ENCODE measurements around the gene IGFN1.

IGFN1 gene

DNA sequence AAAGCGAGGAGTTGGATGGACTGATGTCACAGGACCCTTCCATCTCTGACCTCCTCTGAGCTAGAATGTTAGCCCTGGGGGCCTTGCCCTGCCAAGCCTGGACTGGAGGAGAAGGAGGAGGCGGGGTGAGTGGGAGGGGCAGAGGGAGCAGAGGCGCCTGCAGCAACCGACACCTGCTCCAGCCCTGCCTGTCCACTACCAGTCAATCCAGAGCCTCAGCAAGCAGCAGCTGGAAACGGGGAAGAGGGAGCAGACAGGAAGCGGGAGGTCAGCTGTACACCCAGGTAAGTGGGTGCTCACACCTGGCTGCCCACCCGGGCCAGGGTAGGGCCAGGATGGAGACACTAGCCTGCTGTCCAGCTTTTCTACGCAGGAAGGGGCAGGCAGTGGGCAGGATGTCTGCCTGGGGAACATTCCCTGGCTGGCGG is at the start of gene IGFN1:
Gene IGFN1, plus strand, starts transcription at position 201 of the 428 bp plus-strand sequence. CDS start 2,470 bp downstream, outside the sequence.
- no peak within 1 kb of the TSS for H3K4me3 ChIP-seq (ENCODE audit: low read depth, low read length)
- peaks cover 4% of the 10 kb centered on the region; the same call in 1 of the 2 replicates for H3K4me1 ChIP-seq (ENCODE audit: control insufficient read depth, insufficient read depth, low read length)
- no peak within 1 kb of the TSS for H3K27ac ChIP-seq (ENCODE audit: low read depth, low read length)
- H3K9ac ChIP-seq (ENCODE audit: low read length) = no peak within 1 kb of the TSS
- H3K36me3 ChIP-seq (ENCODE audit: control insufficient read depth, insufficient read depth, low read length) = no peaks in the 10 kb centered on the region
- no peaks in the 10 kb centered on the region for H3K9me3 ChIP-seq (ENCODE audit: control insufficient read depth, insufficient read depth, low read depth, low read length)
- peaks cover 16% of the 10 kb centered on the region; the same call in 1 of the 2 replicates for H3K27me3 ChIP-seq (ENCODE audit: control insufficient read depth, insufficient read depth, low read length)

DNA sequence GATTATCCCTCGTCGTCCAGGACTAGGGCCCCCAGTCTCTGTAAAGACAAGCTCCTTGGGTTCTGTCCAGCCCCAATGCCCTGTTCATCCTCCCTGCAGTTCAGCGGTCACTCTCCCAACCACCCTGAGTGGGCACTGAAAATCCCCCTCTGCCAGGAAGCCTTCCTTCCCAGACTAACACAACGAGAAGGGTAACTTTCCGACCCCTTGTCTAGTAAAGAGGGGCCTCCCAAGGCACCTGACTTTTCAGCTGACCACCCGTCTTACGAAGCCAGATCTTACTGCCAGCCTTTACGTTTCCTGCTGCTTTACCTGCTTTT is 49.7 kb upstream of the IGFN1 start:
- H3K36me3 ChIP-seq (ENCODE audit: control insufficient read depth, insufficient read depth, low read length) = peaks cover 98% of the 10 kb centered on the region
- no peaks in the 10 kb centered on the region for H3K4me1 ChIP-seq (ENCODE audit: control insufficient read depth, insufficient read depth, low read length)
- H3K9me3 ChIP-seq (ENCODE audit: control insufficient read depth, insufficient read depth, low read depth, low read length) = no peaks in the 10 kb centered on the region
- no peak overlapping the region for H3K27ac ChIP-seq (ENCODE audit: low read depth, low read length)
- no peak overlapping the region for H3K4me3 ChIP-seq (ENCODE audit: low read depth, low read length)
- H3K27me3 ChIP-seq (ENCODE audit: control insufficient read depth, insufficient read depth, low read length) = no peaks in the 10 kb centered on the region
- no peak overlapping the region for H3K9ac ChIP-seq (ENCODE audit: low read length)

DNA sequence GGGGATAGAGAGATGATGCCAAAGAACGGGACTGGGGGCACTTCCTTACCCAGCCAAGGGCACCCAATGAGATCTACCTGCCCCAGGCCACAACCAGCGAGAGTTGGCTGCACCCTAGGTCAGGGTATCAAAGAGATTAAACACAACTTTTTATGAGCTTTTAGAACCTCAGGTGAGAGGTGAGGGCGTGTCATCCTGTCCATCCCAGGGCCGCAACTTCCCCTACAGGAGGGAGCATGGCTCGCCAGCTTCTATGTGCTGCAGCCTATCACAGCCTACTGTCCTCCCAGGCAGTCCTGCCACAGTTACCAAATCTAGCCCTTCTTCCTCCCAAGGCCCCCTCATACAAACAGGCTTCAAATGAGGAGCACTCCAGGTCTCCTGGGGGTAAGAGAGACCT is 49.2 kb upstream of the IGFN1 start:
- H3K27me3 ChIP-seq (ENCODE audit: control insufficient read depth, insufficient read depth, low read length) = no peaks in the 10 kb centered on the region
- H3K36me3 ChIP-seq (ENCODE audit: control insufficient read depth, insufficient read depth, low read length) = peaks cover 98% of the 10 kb centered on the region
- H3K4me1 ChIP-seq (ENCODE audit: control insufficient read depth, insufficient read depth, low read length) = no peaks in the 10 kb centered on the region

DNA sequence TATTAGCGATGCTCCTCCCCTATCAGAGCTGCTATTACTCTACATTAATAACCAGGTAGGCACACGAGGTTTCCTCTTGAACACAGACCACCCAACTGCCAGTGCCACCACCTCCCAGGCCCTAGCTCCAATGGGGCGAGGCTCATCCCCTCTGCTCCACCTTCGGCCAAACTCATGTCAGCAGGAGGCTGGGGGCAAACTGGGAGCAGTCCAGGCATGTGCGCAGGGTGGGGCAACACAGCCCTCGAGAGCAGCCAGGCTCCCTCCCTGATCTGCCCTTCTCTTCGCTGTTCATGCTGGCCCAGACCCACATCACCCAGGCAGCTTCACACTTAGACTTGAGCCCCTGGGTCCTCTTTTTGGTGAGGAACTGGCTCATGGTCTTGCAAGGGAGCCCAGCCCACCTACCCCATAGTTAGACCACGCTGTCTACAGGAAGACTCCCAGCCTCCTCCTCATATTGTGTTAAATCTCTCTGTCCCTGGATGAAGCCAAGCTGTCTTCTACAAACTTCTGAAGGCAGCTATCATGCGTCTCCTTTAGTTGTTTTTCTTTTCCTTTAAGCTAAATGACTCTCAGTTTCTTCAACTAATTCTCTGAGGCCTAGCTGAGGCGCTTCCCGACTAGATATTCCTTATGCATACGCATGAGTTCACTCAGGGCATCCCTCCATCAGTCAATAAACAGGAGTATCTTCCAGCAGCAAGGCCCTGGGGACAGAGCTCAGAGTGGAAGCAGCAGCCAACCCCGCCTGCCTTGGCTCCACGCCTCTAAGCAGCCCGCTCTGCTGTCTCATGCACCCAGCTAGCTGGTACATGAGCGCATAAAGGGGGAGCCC is 48.4 kb upstream of the IGFN1 start:
- Histone ChIP-seq H3K9ac (ENCODE audit: low read length) (no peak overlapping the region), H3K27ac (ENCODE audit: low read depth, low read length) (no peak overlapping the region; the same call in 1 of the 2 replicates), H3K4me1 (ENCODE audit: control insufficient read depth, insufficient read depth, low read length) (no peaks in the 10 kb centered on the region), H3K4me3 (ENCODE audit: low read depth, low read length) (no peak overlapping the region), H3K36me3 (ENCODE audit: control insufficient read depth, insufficient read depth, low read length) (peaks cover 99% of the 10 kb centered on the region), H3K9me3 (ENCODE audit: control insufficient read depth, insufficient read depth, low read depth, low read length) (no peaks in the 10 kb centered on the region), H3K27me3 (ENCODE audit: control insufficient read depth, insufficient read depth, low read length) (no peaks in the 10 kb centered on the region)

More for the DNA sequence above, 49.2 kb upstream of the IGFN1 start:
- no peaks in the 10 kb centered on the region for H3K9me3 ChIP-seq (ENCODE audit: control insufficient read depth, insufficient read depth, low read depth, low read length)
- H3K27ac ChIP-seq (ENCODE audit: low read depth, low read length) = no peak overlapping the region
- no peak overlapping the region for H3K4me3 ChIP-seq (ENCODE audit: low read depth, low read length)
- no peak overlapping the region for H3K9ac ChIP-seq (ENCODE audit: low read length)

DNA sequence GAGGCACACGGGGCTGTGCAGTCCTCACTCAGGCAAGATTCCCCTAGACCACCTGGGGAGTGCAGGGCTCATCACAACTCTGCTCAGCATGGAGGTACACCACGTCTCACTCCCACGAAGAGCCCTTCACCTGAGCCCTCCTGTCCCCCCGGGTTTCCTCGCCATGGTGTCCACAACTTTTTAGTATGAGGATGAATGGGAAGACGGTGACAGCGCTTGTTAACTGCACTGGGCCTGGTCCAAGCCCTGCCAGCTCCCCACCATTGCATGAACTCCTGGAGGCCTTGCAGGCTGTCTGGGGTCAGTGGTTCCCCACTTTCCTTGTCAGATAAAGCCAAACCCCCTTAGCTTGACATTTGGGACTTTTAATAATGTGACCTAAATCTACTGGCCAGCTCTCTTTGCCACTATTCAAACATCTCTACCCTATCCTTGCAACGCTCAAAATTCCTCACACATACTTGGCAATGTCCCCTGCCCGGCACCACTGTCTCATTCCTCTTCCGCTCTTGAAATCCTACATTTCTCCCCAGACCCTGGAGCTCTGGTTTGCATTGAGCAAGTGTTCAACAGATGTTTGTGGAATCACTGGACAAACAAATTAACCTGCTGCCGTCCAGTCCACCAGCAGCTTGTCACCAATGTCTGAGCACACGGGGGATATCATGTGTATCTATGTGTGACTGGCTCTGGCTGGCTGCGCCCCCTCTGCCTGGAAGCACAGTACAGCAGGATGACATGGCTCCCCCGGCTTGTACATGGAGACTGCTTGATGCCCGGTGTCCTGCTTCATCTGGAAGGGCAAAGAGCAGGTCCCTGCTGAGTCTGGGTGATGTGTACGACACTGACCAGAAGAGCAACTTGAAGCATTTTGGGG is 47.5 kb upstream of the IGFN1 start:
- Histone ChIP-seq H3K27me3 (ENCODE audit: control insufficient read depth, insufficient read depth, low read length) (no peaks in the 10 kb centered on the region), H3K36me3 (ENCODE audit: control insufficient read depth, insufficient read depth, low read length) (peaks cover 100% of the 10 kb centered on the region), H3K9ac (ENCODE audit: low read length) (no peak overlapping the region), H3K27ac (ENCODE audit: low read depth, low read length) (no peak overlapping the region), H3K9me3 (ENCODE audit: control insufficient read depth, insufficient read depth, low read depth, low read length) (no peaks in the 10 kb centered on the region), H3K4me1 (ENCODE audit: control insufficient read depth, insufficient read depth, low read length) (no peaks in the 10 kb centered on the region), H3K4me3 (ENCODE audit: low read depth, low read length) (no peak overlapping the region)

DNA sequence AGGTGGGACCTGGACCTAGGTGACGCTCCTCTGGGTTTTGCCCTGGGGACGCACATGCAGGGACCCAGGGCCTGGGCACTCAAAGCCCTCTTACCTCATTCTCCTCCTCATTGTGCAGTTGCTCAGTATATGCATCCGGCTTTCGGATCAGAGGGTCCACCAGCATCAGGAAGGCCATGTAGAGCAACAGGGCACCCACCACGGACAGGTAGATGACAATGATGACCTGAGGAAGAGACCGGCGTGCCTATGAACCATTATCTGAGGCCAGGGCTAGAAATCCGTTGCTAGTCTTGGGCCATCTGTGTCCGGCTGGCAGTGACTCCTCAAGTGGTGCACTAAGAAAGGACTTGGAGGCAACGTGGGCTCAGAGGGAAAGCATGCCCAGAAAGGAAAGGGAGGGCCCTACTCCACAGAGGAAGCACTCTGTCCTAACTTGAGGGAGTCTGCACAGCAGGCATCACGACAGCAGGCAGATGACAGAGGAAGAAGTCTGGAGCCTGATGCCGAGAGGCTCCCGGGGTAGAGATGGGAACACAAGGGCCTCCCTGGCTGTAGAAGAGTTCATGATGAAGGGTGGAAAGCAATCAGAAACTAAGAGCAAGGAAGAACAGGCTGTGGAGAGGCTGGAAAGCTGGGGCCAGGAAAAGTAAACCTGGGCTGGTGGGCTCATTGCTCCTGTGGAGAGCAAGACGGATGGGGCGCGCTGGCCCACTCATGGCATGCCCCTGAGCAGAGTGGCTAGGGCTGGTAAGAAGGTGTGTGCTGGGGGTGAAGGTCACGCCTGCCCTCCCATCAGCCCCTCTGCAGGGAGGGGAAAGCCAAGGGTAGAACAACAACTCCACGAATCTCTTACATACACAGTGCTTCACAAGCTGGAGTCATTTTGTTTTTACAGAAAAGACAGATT is 46.6 kb upstream of the IGFN1 start:
- Histone ChIP-seq H3K27me3 (ENCODE audit: control insufficient read depth, insufficient read depth, low read length) (no peaks in the 10 kb centered on the region), H3K9ac (ENCODE audit: low read length) (no peak overlapping the region), H3K9me3 (ENCODE audit: control insufficient read depth, insufficient read depth, low read depth, low read length) (no peaks in the 10 kb centered on the region), H3K27ac (ENCODE audit: low read depth, low read length) (no peak overlapping the region), H3K4me3 (ENCODE audit: low read depth, low read length) (no peak overlapping the region), H3K4me1 (ENCODE audit: control insufficient read depth, insufficient read depth, low read length) (no peaks in the 10 kb centered on the region), H3K36me3 (ENCODE audit: control insufficient read depth, insufficient read depth, low read length) (peaks cover 100% of the 10 kb centered on the region)

DNA sequence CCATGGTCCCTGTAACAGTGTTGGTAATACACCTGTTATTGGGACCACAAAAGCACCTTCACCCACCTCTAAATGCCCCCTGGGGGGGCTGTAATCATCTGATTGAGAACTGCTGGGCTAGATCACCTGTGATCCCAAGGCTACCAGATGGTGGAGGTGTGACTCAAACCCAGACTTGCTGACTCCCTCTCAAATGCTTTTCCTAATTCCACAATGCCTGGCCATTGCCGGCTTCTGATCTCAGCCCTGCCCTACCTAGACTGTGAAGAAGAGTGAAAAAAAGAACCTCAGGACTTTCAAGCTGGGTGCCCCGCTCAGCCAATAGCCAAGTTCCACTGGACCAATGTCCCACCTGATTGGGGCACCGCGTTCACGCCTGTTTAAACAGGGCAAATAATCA is 45.9 kb upstream of the IGFN1 start:
- Histone ChIP-seq H3K27me3 (ENCODE audit: control insufficient read depth, insufficient read depth, low read length) (no peaks in the 10 kb centered on the region), H3K36me3 (ENCODE audit: control insufficient read depth, insufficient read depth, low read length) (peaks cover 100% of the 10 kb centered on the region)

DNA sequence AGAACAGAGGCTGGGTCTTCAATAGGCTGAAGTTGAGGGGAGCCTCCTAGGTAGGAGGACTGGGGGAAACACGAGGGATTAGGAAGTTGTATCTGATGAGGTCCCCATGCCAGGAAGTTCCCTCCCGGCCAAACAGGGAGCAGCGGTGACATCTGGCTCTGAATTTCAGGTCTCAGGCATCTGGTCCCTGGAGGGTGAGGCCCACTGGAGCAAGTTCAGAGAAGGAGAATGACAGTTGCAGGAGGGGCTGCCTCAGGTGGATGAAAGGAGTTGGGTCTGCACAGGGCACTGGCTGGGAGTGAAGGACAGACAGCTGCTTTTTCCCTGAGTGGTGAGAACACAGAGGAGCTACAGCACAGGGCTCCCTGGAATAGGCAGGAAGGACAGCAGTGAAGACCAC is 45.5 kb upstream of the IGFN1 start:
- peaks cover 100% of the 10 kb centered on the region for H3K36me3 ChIP-seq (ENCODE audit: control insufficient read depth, insufficient read depth, low read length)
- H3K27me3 ChIP-seq (ENCODE audit: control insufficient read depth, insufficient read depth, low read length) = no peaks in the 10 kb centered on the region
- no peak overlapping the region for H3K4me3 ChIP-seq (ENCODE audit: low read depth, low read length)
- no peaks in the 10 kb centered on the region for H3K9me3 ChIP-seq (ENCODE audit: control insufficient read depth, insufficient read depth, low read depth, low read length)
- no peak overlapping the region for H3K9ac ChIP-seq (ENCODE audit: low read length)
- H3K27ac ChIP-seq (ENCODE audit: low read depth, low read length) = no peak overlapping the region
- H3K4me1 ChIP-seq (ENCODE audit: control insufficient read depth, insufficient read depth, low read length) = no peaks in the 10 kb centered on the region

More for the DNA sequence above, 45.9 kb upstream of the IGFN1 start:
- H3K4me1 ChIP-seq (ENCODE audit: control insufficient read depth, insufficient read depth, low read length) = no peaks in the 10 kb centered on the region
- H3K9me3 ChIP-seq (ENCODE audit: control insufficient read depth, insufficient read depth, low read depth, low read length) = no peaks in the 10 kb centered on the region
- H3K27ac ChIP-seq (ENCODE audit: low read depth, low read length) = no peak overlapping the region
- no peak overlapping the region for H3K4me3 ChIP-seq (ENCODE audit: low read depth, low read length)
- no peak overlapping the region for H3K9ac ChIP-seq (ENCODE audit: low read length)

DNA sequence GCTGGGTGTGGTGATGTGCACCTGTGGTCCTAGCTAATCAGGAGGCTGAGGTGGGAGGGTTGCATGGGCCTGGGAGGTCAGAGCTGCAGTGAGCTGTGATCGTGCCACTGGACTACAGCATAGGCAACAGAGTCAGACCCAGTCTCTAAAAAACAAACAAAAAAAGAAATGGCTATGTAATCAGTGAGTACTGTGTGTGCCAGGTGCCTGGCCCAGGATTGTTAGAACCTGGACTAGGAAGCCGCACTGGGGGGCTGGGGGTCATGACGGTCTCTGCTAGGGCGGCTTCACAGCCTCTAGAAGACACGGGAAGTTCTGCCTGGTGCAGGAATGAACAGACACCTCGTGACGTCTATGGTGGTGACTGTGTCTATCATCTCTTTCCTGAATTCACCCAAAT is 44.8 kb upstream of the IGFN1 start:
- no peaks in the 10 kb centered on the region for H3K27me3 ChIP-seq (ENCODE audit: control insufficient read depth, insufficient read depth, low read length)

DNA sequence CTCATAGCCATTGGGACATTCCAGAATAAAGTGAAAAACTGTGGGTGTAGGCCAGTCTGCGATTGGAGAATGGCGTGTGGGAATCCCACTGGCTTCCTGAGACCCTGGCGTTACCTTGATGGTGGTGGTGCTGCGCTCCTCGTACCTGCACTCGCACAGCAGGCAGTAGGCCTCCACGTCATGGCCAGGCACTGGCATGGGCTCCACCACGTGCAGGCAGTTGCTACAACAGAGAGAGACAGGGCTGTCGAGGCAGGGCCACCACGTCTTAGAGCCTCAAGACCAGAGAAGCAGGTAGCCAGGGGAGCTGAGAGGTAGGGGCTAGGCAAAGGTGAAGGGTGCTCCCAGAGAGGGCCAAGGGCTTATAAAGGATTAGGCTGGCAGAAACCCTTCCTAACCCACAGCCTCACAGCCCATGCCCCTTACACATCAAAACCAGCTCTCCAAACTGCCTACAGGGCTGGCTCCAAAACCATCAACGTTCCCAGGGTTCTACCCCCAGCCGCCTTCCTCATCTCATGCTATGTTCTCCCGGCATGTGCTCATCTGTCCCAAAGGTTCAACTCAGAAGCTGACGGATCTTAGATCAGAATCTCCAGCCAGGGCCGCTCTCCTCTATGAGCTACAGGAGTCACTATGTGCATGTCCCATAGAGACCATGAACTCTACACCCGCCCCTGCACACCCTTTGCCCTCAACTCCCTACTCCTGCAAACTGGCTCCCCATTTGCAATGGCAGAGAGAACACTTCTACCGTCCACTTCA is 43.8 kb upstream of the IGFN1 start:
- Histone ChIP-seq H3K36me3 (ENCODE audit: control insufficient read depth, insufficient read depth, low read length) (peaks cover 100% of the 10 kb centered on the region), H3K27ac (ENCODE audit: low read depth, low read length) (no peak overlapping the region), H3K27me3 (ENCODE audit: control insufficient read depth, insufficient read depth, low read length) (no peaks in the 10 kb centered on the region), H3K9me3 (ENCODE audit: control insufficient read depth, insufficient read depth, low read depth, low read length) (no peaks in the 10 kb centered on the region), H3K9ac (ENCODE audit: low read length) (peak overlapping the region; percentile 9), H3K4me1 (ENCODE audit: control insufficient read depth, insufficient read depth, low read length) (no peaks in the 10 kb centered on the region), H3K4me3 (ENCODE audit: low read depth, low read length) (no peak overlapping the region)

More for the DNA sequence above, 44.8 kb upstream of the IGFN1 start:
- Histone ChIP-seq H3K36me3 (ENCODE audit: control insufficient read depth, insufficient read depth, low read length) (peaks cover 100% of the 10 kb centered on the region), H3K9me3 (ENCODE audit: control insufficient read depth, insufficient read depth, low read depth, low read length) (no peaks in the 10 kb centered on the region), H3K27ac (ENCODE audit: low read depth, low read length) (no peak overlapping the region), H3K9ac (ENCODE audit: low read length) (no peak overlapping the region), H3K4me3 (ENCODE audit: low read depth, low read length) (no peak overlapping the region), H3K4me1 (ENCODE audit: control insufficient read depth, insufficient read depth, low read length) (no peaks in the 10 kb centered on the region)

Data from HUES6 (cell line).